Measurements from ENCODE around the gene HORMAD2. TPM values are rescaled to one million over a fixed set of nuclear protein-coding genes. Genes with fewer than 3 reads are reported as not detected.
A peak's percentile ranks its signal among the peaks of the same experiment; 100 is the strongest.

HORMAD2 gene
- total RNA-seq, 4 donors from 2014 or later = not detected

DNA sequence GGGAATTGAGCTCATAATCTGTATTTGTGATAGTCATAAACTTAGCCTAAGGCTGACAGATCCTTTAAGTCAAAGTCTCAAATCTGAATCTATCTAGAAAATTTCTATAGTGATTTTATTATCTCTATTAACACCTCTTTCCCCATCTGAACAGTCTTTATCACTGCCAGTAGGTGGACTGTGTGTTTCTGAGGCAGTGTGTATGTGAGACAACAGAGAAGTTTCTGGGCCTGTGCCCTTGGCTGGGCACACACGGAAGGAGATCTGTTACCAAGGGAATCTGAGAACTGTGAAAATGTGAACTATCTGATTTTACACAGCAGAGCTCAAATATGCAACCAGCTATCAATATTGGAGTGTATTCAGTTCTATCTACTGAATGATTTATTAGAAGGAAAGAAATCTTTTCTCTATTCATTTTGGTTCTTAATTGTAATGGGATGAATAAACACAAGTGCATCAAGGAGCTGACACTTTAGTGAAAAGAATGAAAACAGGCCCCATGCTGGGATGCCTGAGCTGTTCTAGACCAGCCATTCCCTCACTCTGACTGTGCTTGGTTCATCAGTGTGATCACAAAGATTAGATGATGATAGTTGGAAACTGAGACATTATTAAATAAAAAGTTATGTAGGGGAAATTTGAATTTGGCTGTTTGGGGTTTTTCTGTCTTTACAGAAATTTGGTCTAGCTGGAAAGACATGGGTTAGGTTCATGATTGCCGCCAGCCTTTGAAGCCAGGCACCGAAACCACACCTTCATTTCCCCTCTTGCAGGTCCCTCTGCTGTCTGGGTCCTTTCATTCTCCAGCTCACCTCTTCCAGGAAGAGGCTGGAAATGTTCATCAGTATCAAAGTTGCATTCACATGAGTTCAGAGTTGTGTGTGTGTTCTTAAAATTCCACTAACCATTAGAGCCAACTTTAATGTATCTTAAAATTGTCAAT, 98.2 kb downstream of the HORMAD2 start:
- Histone ChIP-seq H3K4me3 (no peak overlapping the region), H3K9me3 (no peaks in the 10 kb centered on the region), H3K36me3 (no peaks in the 10 kb centered on the region), H3K4me1 (peaks cover 0 to 6% (median 3%) of the 10 kb centered on the region in 4 donors), H3K27ac (replicated peaks in 1 of 4) (no peak overlapping the region), H3K27me3 (no peaks in the 10 kb centered on the region)
- WGBS = 81% methylated on average over 3 of the region's 3 CpGs
- intact Hi-C loops (cut with DNase I) = no loop called here
- TF ChIP-seq POLR2AphosphoS5 (IDR thresholded peaks at IDR 0.05) (no peak), EP300 (IDR thresholded peaks at IDR 0.05) (no peak), POLR2A (IDR thresholded peaks at IDR 0.05; ENCODE audit: low read depth) (no peak)
- TF ChIP-seq, protein P1, sequence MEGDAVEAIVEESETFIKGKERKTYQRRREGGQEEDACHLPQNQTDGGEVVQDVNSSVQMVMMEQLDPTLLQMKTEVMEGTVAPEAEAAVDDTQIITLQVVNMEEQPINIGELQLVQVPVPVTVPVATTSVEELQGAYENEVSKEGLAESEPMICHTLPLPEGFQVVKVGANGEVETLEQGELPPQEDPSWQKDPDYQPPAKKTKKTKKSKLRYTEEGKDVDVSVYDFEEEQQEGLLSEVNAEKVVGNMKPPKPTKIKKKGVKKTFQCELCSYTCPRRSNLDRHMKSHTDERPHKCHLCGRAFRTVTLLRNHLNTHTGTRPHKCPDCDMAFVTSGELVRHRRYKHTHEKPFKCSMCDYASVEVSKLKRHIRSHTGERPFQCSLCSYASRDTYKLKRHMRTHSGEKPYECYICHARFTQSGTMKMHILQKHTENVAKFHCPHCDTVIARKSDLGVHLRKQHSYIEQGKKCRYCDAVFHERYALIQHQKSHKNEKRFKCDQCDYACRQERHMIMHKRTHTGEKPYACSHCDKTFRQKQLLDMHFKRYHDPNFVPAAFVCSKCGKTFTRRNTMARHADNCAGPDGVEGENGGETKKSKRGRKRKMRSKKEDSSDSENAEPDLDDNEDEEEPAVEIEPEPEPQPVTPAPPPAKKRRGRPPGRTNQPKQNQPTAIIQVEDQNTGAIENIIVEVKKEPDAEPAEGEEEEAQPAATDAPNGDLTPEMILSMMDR (IDR thresholded peaks at IDR 0.05) = no peak
- DNase-seq (ENCODE audit: extremely low spot score) = peak; percentile 72

DNA sequence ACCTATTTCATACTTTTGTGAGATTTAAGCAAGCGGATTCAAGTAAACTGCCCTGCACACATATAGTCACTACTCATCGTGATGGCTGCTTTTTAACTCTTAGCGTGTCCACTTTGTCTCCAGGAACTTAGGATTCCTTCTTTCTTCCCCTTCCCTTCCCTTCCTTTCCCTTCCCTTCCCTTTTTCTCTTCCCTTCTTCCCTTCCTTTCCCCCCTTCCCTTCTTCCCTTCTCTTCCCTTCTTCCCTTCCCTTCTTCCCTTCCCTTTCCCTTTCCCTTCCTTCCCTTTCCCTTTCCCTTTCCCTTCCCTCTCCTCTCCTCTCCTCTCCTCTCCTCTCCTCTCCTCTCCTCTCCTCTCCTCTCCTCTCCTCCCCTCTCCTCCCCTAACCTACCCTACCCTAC, 100.4 kb downstream of the HORMAD2 start:
- TF ChIP-seq POLR2A (IDR thresholded peaks at IDR 0.05; ENCODE audit: low read depth) (no peak), EP300 (IDR thresholded peaks at IDR 0.05) (no peak), POLR2AphosphoS5 (IDR thresholded peaks at IDR 0.05) (no peak)
- TF ChIP-seq, protein P1 (IDR thresholded peaks at IDR 0.05) = no peak
- no peaks in the 10 kb centered on the region for H3K27me3 ChIP-seq
- intact Hi-C loops (cut with DNase I) = no loop called here
- no peaks in the 10 kb centered on the region for H3K36me3 ChIP-seq
- DNase-seq (ENCODE audit: extremely low spot score) = no peak
- H3K4me3 ChIP-seq = no peak overlapping the region
- WGBS = 84% methylated on average over 3 of the region's 3 CpGs
- peaks cover 0 to 9% (median 8%) of the 10 kb centered on the region in 4 donors for H3K4me1 ChIP-seq
- no peaks in the 10 kb centered on the region for H3K9me3 ChIP-seq
- no peak overlapping the region for H3K27ac ChIP-seq (replicated peaks in 1 of 4)

DNA sequence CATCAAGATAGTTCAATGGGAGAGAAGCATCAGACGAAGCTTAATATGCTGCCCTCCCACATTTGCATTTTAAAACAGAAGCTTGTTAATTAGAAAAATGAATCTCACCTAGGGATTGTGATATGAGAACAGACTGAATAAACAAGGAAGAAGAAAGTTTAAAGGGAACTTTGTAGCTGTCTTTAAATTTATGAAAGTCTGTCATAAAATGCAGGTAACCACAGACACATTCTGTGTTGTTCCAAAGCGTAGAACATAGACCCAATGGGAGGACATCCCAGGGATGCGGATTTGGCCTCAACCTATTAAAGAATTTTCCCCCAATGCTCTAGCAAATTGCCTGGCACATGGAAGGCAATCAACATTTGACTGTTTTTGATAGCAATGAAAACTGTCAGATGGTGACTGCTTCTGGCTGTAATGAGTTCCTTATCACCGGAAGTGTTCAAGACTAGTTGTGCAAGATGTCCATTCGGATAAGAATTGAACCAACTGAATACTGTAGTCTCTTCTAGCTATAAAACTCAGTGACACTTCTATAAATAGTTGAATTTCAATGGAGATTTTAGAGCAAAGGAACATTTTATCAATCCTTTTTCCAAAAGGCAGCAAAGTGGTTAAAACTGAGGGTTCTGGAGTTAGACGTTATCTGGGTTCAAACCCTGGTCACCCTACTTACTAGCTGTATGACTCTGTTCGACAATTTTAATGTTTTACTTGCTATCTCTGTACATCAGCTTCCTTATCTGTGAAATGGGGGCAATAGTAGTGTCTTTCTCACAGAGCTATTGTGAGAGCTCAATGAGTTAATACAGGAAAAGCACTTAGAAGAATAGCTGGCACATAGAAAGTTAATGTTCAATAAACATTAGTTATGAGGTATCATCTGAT, 101.4 kb downstream of the HORMAD2 start:
- Histone ChIP-seq H3K36me3 (no peaks in the 10 kb centered on the region), H3K27ac (replicated peaks in 1 of 4) (no peak overlapping the region), H3K4me3 (no peak overlapping the region), H3K4me1 (peaks cover 0 to 9% (median 7%) of the 10 kb centered on the region in 4 donors), H3K9me3 (no peaks in the 10 kb centered on the region), H3K27me3 (no peaks in the 10 kb centered on the region)
- intact Hi-C loops (cut with DNase I) = no loop called here
- WGBS = 80% methylated on average over 7 of the region's 7 CpGs
- no peak for TF ChIP-seq POLR2AphosphoS5 (IDR thresholded peaks at IDR 0.05)
- TF ChIP-seq, protein P1 (IDR thresholded peaks at IDR 0.05) = no peak
- peak; percentile 60 for DNase-seq (ENCODE audit: extremely low spot score)

DNA sequence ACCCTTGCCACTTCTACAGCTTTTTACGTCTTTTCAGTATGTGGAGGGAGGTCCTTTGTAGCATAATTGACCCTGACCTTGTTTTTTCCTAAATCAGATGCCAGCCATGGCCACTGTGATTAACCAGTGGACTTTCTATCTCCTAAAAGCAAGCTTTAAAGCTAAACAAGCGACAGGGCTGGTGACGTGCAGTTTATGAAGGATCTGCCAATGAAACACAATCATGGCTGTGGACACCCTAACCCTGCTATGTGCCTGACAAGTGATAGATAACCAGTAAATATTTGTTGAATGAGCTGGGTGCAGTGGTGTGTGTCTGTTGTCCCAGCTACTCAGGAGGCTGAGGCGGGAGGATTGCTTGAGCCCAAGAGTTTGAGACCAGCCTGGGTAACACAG, 102.1 kb downstream of the HORMAD2 start:
- intact Hi-C loops (cut with DNase I) = no loop called here
- Histone ChIP-seq H3K27ac (replicated peaks in 1 of 4) (no peak overlapping the region), H3K4me1 (peaks cover 0 to 9% (median 7%) of the 10 kb centered on the region in 4 donors), H3K27me3 (no peaks in the 10 kb centered on the region), H3K36me3 (no peaks in the 10 kb centered on the region), H3K4me3 (no peak overlapping the region), H3K9me3 (no peaks in the 10 kb centered on the region)
- no peak for DNase-seq (ENCODE audit: extremely low spot score)
- WGBS = 82% methylated on average over 4 of the region's 4 CpGs
- TF ChIP-seq POLR2A (IDR thresholded peaks at IDR 0.05; ENCODE audit: low read depth) (no peak), POLR2AphosphoS5 (IDR thresholded peaks at IDR 0.05) (no peak), EP300 (IDR thresholded peaks at IDR 0.05) (no peak)
- TF ChIP-seq, protein P1 (IDR thresholded peaks at IDR 0.05) = no peak
